Tibial nerve (tissue), 3 donors: ENCODE data around the gene TNP2.

ENCODE experiments used
- CTCF ChIP-seq, 5 experiments: fragments of 200-600 bp in 3 of 5; fragments of 450-650 bp in 2 of 5; sonication (generic) in 3 of 5; IDR thresholded peaks; one replicate each; pipeline ENCODE4 v1.5.1; 2016 to 2019; ENCODE audit warnings: antibody characterized with exemption in 5 of 5, mild to moderate bottlenecking in 3 of 5, moderate library complexity in 2 of 5
- POLR2A ChIP-seq, 2 donors: fragments of 450-650 bp; IDR thresholded peaks; one replicate each; pipeline ENCODE4 v1.6.1; 2017; ENCODE audit warnings: antibody characterized with exemption in 2 of 2, mild to moderate bottlenecking in 2 of 2, moderate library complexity in 2 of 2

GRCh38 chr16:11231367-11231970, 37.7 kb downstream of the TNP2 start:
- TF ChIP-seq CTCF (IDR thresholded peaks at IDR 0.05) (no peak), POLR2A (IDR thresholded peaks at IDR 0.05) (no peak)
